ENCODE measurements around the gene BBS9.
A peak's percentile ranks its signal among the peaks of the same experiment; 100 is the strongest.

- TF ChIP-seq CTCF (IDR thresholded peaks at IDR 0.05 in 2 of 3, conservative IDR thresholded peaks at IDR 0.05 in 1 of 3; ENCODE audit: insufficient read depth in 2 of 3, low read depth in 1 of 3, low read length in 3 of 3) (peak; percentile 48 to 86 (median 65); a peak in 5 of 6 replicates), ZNF354B (CRISPR knock-in tag; IDR thresholded peaks at IDR 0.05) (no peak), SMC3 (conservative IDR thresholded peaks at IDR 0.05; ENCODE audit: insufficient read depth, low read depth, low read length) (0 out of 2 replicates have a peak, but pooled peaks have one; percentile 20)
Measured at GRCh38 chr7:33109005-33109757, 20.2 kb upstream of the BBS9 start, which contains the start of gene RP9.

Measured in K562 (cell line).